NCI-H446 (cell line): ENCODE data around the gene NOC2L.

Source experiments
- DNase-seq, 2 experiments: peaks; one replicate each; lab custom pipeline; 2025; lab: John Stamatoyannopoulos, UW

The NOC2L gene

DNA sequence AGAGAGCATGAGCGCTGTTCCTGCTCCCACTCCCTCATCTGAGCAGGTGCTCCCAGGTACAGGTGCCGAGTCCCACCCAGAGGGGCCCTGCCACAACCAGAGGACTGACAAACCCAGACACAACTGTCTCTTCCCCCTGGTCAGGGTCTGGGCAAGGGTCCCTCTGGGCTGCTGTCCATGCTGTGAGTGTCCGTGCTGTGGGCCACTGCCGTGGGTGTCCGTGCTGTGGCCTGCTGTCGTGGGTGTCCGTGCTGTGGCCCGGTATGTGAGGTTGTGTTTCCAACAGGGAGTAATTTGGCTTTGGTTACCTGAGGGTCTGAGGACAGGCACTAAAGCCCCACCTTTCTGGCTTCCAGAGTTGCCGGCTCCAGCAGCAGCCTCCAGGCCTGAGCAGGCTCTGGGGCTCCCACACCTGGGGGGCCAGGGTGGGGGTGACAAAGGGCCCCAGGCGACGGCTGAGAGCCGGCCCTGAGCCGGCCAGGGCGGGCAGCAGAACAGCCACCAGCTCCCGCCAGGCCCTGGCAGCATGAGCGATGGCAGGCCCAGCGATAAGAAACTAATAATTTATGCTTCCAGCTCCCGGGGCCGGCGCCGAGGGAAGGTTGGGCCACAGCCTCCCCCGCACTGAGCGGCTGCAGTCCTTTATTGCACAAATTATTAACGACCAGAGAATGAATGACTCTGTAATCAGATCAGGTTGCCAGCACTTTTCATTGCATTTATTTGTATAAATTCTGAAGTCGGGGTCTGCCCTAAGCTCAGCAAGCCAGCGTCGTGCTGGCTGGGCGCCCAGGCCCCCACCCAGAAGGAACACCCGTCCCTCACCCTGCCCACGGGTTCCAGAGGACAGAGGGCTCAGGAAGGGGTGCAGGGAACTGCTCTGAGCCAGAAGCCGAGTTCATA is 42.6 kb downstream of the NOC2L start:
- no peak for DNase-seq

DNA sequence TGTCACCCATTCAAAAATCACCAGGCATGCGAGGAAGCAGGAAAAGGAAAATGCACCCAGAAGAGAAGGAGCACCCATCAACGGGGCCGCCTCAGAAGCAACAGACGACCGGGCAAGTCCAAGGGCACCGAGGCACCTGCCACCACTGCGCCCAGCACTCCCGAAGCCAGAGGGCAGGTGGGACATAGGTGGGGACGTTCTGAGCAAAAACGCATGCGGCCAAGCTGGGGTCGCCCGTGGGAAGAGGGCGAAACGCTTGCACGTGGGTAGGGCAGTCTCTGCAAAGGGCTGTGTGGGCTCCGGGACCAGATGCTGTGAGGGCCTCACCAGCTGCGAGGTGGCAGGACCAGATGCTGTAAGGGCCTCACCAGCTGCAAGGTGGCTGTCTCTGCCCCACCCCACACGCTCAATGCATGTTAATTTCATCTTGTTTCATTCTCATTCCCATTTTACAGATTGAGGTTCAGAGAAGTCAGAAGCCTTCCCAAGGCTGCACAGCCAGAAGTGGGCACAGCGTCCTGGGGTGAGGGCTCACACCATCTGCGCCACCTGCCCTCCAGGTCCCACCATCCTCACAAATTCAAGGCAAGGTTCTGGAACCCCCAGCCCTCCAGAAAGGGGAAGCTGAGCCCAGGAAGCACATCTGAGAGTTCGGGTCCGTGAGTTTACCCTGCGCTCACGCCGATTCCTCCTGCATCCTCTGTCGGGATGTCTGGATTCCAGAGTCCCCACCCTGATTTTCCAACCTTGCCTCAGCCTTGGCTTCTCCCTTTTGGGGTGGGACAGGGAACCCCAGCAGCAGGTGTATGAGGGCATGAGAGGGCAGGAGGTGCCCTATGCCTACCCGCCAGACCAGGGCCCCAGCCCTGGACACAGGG is 43.5 kb downstream of the NOC2L start:
- no peak for DNase-seq

DNA sequence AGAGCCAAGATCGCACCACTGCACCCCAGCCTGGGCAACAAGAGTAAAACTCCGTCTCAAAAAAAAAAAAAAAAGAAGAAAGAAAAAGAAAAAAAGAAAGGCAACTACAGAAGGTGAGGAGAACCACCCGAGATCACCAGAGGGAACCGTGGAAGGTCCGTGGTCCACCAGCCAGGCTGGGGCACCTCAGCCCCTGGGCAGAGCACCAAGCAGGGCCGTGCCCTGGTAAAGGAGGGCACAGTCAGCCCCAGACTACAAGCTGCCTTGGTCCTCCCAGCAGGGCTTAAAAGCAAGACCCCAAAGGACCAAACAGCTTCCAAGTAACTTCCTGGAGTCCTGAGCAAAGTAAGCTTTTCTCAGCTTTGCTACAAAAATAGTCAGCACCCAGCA is 44.2 kb downstream of the NOC2L start:
- DNase-seq, result no peak

DNA sequence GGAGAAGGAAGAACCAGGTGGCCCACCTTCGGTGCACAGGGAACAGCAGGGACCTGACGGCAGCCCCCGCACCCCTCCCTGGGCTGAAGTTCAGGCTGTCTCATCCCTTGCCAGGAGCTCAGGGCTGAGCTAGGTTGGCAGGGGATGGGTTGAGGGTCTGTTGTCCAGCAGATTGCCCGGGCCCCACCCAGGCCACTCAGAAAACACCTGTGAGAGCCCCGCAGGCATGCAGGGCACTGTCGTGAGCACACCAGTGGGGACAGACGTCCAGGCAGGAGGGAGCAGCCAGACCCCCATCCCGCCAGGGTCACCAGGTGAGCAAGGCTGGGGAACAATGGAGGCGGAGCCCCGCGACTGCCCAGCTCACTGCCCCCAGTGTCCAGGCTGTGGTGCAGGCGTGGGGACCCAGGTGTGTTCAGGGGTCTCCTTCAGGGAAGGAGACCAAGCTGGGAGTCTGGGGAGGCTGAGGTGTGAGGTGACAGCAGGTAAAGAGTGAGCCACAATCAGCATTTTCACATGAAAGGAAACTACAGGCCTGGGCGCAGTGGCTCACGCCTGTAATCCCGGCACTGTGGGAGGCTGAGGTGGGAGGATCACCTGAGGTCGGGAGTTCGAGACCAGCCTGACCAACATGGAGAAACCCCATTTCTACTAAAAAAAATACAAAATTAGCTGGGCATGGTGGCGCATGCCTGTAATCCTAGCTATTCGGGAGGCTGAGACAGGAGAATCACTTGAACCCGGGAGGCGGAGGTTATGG is 44.7 kb downstream of the NOC2L start:
- no peak for DNase-seq

DNA sequence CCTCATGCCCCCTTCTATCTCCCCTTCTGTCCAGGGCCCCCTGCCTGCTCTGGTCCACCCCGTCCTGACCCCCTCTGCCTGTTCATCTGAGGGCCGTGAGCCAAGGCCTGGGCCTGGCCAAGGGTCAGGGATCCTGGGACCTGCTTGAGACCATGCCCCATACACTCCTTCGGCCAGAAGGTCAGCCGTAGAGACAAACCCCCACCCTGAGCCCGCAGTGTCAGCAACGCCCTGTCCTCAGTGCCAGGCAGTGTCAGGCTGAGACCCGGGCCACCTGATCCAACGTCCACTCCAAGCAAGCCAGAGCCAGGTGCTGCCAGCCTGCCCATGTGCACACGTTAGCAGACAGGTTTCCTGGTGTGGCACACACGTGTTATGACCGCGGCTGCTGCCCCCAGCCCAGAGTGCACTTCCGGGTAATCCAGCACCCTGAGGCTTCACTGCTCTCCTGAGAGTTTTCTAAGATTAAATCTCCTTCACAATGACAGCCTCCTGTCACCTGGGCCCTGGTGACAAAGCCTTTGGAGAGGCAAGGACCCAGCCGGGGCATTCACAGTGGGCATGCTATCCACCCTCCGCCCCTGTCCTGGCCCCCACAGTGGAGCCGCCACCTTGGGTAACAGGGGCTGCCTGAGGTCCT is 45.4 kb downstream of the NOC2L start:
- no peak for DNase-seq

DNA sequence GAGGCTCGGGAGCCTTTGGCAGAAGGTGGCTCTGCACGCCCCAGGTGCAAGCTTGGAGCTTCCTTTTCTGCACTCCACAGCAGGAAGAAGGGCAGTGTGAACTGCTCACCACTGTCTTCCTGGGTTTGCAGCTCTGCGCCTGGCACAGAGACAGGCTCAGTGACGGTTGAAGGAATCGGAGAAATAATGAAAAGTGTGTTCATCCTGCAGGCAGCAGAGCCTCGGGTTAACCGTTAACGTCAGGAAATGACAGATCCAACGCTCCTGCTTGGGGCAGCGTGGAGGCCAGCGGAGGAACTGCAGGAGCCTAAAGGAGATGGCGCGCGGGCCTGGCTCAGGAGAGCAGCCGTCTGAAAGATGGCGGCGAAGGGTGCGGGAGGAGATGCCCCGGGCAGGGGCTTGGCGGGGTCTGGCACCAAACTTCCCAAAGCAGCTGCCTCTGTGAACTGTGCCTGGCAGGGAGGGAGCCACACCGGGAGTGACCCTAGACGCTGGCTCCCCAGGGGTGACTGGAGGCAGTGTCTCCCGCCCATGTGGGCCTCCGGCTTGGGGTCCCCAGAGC is 46.2 kb downstream of the NOC2L start:
- DNase-seq, result no peak

DNA sequence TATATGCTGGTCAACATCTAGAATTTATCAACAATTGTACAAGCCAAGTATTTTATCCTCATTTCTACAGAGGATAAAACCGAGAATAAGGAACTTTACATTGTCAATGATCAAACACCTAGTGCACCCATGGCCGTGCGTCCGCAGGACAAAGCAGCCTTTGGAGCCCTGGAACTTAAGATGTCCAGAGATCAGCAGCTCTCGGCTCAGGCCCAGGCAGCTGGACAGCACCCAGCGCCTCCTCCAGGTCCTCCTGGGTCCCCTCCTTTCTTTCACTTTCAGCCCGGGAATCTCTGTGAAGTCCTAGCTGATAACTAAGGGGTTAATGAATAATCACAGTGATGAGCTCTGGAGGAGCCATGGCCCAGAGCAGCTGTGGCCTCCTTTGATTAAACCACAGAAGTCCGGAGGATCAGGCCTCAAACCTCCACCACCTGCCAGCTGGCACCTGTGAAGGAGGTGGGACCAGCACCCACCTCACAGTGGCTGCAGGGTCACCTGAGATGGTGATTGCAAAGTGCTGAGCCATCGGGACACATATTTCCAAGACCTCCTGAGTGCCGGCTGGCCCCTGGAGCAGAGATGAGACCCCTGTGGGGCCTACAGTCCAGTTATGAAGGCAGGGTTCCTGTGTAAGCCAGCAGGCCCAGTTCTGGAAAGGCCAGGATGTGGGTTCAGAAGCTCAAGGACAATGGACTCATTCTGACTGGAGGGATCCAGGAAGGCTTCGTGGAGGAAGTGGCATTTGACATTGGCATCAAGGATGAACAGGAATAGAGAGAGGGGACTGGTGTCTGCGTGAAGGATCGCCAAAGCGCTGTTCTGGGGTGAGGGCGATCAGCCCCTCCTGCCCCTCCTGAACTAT is 46.9 kb downstream of the NOC2L start:
- no peak for DNase-seq

DNA sequence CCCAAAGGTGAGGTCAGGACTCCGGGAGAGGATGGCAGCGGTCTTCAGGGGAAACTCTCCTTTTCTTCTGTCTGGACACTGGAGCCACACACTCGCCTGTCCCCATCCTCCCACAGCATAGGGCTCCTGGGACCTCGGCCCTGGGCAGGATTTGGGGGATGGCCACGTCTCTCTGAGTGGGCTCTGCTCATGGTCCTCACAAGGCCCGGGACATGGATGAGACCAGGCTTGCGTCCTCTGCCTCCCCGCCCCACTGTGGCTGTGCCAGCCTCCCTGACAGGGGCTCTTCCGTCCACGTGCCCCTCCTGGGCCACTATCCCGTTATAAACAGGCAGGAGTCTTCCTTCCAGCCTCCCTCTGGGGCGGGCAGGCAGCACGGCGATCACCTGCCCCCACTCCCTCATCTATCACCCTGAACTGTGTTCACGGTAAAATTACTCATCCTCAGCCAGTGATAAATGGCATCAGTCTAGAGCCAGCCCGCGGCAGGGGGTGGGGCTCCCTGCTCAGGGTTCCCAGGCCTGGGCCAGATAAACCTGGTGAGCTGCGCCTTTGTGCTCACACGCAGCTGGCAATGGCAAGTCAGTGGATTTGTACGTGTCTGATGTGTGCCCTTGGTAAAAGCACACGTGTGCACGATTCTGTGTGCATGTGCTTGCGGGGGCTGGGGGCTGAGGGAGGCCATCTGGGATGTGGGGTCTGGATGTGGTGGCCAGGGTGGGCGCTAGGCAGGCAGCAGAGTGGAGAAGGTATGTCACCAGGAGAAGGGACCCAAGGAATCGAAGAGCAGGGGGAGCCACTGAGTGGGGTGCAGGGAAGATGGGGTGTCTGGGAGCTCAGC is 48.0 kb downstream of the NOC2L start:
- peak in 1 of 2 experiments; percentile 64 for DNase-seq

DNA sequence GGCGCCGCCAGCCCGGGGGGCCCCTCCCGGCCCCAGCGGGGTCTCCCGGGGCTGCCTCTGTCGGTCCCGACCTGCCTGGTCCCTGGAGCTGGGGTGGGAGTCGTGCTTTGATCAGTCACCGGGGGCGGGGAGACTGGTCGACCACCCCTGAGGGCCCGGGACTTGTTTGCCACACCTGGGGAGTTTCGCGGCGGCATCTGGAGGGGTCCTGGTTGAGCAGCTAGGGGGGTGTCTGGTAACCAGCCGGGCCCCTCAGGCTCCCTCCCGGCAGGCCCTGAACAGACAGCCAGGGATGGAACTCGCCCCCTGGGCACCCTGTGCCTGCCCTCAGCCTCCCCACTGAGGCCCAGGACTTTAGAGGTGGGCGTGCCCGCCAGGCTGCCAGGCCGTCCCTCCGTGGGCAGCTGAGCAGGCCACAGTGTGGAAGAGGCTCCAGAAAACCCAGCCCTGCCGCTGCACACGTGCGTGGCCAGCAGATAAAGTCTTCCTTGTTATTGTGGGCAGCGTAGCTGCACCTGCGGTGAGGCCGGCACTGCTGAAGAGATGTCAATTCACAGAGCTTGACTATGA is 48.7 kb downstream of the NOC2L start:
- no peak for DNase-seq

DNA sequence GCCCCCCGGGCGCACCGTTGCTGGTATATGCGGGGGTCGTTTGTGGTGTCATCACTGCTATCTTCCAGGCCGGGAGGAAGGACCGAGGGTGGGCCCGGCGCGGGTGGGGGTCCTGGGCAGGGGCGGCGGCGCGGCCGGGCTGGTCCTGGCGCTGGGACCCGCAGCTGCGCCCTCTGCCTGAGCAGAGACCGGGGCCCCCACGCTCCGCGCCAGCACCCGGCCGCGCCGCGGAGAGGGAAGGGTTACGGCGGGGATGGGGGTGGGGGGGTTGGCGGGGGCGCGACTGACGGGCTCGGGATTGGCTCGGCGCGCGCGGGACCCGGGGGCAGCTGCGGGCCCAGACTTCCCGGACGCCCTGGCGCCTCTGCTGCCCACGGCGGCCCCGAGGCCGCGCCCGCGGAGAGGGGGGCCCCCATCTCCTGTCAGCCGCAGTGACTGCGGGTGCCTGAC is 49.2 kb downstream of the NOC2L start:
- no peak for DNase-seq

DNA sequence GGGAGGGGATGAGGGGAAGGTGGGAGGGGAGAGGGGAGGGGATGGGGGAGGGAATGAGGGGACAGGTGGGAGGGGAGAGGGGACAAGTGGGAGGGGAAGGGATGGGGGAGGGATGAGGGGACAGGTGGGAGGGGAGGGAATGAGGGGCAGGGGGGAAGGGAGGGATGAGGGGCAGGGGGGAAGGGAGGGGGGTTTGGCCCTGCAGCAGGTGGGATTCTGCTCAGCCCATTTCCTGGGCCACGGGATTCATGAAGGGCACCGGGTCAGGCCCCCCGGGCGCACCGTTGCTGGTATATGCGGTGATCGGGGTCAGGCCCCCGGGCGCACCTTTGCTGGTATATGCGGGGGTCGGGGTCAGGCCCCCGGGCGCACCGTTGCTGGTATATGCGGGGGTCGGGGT is 50.4 kb downstream of the NOC2L start:
- DNase-seq, result no peak

DNA sequence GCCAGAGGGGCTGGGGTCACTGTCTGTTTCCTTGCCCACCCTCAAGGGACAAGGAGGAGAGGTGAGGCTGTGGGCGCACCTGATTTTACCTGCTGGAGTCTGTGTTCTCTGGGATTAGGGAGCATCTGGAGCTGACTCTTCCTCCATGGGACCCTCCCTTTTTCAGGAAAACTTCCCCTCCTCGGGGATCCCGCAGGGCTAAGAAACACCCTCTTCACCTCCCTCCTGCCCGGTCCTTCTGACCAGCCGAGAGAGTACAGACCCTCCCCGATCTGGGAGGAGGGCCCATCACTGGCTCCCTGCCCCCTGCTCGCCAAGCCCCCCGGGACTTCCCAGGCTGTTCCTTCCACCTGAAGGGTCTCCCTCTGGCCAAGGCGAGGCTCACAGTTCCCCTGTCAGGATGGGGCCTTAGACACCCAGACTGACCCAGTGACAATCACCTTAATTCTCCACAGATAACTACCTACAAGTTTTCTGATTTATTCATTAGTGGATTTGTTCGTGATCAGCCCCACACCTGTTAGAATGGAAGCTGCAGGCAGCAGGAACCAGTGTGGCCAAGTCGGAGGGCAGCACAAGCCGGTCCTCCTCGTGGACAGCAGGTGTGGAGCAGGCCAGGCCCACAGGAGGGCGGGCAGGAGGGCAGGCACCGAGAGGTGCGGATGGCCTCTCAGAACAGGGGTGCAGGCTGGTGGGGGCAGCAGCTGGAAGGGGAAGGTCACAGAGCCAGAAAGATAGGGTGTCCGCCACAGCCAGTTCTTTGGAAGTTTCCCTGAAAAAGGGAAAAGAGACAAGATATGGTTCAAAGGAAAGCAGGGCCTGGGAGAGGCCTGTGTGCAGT is 51.2 kb downstream of the NOC2L start:
- no peak for DNase-seq

DNA sequence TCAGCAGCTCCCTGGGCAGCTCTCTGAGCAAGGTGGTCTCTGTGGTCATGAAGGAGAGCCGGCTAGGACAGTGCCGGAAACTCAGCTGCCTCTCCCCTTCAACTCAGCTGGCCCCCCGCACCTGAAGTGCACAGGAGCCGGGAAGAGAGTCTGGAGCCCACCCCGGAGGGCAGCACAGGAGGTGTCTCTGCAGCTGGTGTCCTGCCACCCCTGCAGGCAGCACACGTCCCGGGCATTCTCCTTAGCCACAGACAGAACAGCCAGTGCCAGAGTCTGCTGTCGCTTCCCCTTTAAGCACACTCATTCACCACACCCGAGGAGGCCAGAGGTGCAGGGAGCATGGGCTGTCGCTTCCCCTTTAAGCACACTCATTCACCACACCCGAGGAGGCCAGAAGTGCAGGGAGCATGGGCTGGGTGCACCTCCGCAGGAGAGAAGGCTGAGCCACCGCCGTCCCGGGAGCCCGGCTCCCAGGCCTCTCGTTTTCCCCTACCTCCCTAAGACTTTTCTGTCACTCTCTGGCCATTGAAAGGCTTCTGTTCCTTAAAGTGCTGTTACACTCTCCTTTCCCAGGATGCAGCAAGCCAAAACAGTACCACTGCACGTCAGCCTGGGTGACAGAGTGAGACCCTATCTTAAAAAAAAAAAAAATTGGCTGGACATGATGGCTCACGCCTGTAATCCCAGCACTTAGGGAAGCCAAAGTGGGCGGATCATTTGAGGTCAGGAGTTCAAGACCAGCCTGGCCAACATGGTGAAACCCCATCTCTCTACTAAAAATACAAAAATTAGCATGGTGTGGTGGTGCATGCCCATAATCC is 52.2 kb downstream of the NOC2L start:
- DNase-seq, result no peak

DNA sequence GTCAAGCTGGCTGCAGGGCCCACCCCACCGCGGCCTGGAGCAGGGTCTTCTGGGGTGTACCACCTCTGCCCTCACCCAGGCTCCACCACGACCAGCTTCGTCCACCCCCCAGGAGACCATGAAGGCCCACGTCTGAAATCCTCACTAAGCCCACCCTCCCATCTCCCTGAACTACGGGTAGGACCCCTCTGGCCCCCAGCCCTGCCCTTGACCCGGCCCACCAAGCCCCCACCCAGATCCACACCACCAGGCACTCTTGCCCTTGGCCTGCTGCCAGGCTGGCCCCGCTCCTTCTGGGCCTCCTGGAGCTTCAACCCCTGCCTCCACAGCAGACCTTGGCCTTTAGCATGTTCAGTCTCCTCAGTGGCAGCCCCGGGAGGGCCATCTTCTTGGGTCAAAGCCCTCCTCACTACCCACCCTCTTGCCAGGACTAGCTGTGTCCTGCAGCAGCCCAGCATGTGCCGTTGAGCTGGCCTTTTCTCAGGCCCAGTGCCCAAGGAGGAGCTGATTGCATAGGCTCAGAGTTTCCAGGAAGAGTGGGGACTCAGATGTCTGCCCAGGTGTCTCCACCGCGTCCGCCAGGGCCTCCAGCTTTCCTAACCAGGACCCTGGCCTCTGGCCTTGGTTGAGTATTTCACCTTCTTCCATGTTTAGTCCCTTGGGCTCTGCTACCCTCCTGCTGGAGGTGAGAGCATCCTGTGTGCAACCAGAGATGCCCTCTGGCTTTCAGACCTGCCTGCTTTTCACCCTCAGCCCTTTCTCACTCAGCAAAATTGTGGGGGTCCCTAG is 53.1 kb downstream of the NOC2L start:
- no peak for DNase-seq

DNA sequence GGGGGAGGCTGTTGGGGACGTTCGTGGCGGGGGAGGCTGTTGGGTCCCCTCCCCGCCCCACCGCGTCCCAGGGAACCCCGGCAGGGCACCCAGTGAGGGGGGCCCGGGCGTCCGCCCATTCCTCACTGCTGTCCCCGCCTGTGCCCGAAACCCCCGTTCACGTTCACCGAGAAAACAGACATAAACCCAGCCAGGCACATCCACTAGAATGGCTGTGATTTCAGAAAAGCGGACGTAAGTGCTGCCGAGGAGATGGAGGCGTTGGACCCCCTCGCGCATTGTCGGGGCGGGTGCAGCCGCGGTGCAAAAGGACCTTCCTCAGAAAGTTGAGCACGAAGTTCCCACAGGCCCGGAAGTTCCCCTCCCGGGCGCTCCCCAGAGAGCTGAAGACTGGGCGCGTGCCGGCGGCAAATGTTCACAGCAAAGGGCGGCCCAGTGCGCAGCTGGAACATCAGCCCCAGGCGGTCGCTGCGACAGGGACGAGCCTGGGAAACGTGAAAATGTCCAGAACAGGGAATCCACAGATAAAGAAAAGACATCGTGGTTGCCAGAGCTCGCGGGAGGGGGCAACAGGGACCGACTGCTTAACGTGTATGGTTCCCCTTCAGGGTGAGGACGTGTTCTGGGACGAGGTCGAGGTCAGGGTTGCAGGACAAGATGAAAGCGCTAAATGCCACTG is 53.8 kb downstream of the NOC2L start:
- no peak for DNase-seq
